Jurkat, Clone E6-1 (cell line): ENCODE measurements around the gene CDRT15L2.
"Not testable (repeated sequence)": the region's sequence is repeated elsewhere in the genome, so short reads cannot be mapped to it uniquely, and the experiment has no call there.

Source experiments
- DNase-seq: peaks from one replicate; pipeline ENCODE4 v3.0.0-alpha.2; 2011; ENCODE audit warnings: low read depth, low spot score
- H3K4me3 ChIP-seq: 2 replicates; pipeline ENCODE4 v1.5.1; 2011; ENCODE audit warnings: mild to moderate bottlenecking, low read length, control low read depth, moderate library complexity

CDRT15L2 gene

DNA sequence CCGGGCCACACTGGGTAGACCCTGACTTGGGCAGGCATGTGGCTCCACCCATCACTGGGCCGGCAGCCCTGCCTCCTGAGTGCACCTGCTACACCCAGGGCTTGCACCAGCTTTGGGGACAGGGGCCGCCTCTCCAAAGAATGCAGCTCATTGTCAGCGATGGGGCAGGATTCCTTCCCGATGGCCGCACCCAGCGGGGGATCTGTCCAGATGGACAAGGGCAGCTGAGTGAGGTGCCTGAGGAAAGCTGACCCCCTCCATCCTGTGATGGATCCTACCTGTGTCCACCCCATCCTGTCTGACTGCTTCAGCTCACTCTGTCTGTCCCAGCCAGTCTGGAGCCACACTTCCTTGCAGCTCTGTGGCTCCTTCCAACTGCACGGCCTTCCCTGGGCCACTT lies 10.9 kb upstream of the CDRT15L2 start:
- DNase-seq, H3K4me3 ChIP-seq: not testable (repeated sequence)

DNA sequence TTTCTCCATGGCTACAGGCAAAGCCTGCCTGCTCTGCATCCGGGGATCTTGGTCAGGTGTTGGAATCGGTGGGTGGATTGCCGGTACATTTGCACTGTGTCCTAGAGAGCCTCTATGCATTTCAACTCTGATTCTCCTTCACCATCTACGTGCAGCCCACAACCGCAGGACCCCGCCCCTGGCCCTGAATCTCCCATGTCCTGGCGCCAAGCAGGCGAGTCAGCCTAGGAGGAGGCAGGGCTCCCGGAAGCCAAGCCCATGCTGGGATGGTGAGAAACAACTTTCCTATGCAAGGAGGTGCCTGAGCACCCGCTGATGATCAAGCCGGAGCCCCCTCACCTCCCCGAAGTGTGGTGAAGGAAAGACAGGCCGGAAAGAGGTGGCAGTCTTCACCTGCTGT lies 7.9 kb upstream of the CDRT15L2 start:
- DNase-seq, H3K4me3 ChIP-seq: not testable (repeated sequence)

DNA sequence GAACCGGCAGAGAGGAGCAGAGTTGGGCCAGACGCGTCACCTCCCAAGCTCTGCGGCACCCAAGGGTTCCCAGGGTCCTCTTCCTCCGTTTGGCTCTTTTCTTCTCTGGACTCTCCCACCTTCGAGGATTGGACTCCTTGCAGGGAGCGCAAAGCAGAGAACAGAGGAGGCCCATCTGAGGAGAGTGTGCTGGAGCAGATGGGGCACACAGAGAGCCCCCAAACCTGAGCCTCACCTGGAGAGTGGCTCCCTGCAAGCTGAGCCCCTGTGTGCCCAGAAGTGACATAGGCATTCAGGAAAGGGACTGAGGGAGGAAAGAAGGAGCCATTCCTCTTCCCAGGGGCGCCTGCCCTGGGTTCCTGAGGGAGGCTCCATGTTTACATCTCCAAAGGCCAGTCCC lies 6.3 kb upstream of the CDRT15L2 start:
- H3K4me3 ChIP-seq, DNase-seq: not testable (repeated sequence)

DNA sequence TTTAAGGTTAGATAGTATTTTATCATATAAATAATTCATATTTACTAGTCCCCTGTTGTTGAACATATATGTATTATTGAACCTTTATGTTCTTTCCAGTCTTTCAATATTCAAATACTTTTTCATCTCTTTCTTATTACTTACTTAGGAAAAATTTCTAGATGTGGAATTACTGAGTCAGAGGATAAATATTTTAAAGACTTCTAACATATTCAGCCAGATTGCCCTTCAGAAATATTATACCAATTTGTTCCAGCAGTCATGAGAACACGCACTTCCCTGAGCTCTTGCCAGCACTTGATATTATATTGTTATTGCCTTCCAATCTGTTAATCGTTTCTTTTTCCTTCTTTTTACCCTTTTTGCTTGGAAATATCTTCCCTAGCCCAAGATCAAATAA lies 4.5 kb upstream of the CDRT15L2 start:
- not testable (repeated sequence) for DNase-seq, H3K4me3 ChIP-seq

DNA sequence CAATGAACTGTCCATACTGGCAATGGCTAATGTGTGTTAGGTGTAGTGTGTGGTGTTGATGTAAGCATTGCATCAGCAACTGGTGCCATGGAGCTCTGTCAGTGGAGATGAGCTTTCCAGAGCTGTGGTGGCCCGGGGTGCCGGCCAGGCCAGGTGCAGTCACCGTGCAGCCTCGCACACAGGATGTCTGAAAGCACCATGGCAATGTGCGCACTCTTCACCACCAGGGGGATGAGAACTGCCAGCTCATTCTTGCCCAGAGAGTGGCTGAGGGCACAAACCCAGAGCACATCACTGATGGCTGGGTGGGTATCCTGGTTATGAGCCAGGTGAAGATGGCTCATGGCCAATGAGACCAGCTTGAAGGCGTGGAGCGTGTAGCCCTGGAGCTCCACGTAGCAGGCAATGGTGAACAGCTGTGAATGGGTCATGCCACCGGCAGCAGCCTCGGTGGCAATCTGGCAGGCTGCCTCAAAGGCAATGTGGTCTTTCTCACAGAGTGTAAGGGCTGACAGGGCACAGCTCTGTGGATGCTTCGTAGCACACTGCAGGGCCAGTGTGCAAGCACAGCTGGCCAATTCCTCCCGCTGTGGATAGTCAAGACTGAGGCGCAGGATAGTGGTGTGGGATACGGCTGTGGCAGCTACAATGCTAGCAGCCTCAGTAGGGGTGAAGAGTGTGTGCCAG lies 4.5 kb downstream of the CDRT15L2 start:
- H3K4me3 ChIP-seq, DNase-seq: not testable (repeated sequence)

DNA sequence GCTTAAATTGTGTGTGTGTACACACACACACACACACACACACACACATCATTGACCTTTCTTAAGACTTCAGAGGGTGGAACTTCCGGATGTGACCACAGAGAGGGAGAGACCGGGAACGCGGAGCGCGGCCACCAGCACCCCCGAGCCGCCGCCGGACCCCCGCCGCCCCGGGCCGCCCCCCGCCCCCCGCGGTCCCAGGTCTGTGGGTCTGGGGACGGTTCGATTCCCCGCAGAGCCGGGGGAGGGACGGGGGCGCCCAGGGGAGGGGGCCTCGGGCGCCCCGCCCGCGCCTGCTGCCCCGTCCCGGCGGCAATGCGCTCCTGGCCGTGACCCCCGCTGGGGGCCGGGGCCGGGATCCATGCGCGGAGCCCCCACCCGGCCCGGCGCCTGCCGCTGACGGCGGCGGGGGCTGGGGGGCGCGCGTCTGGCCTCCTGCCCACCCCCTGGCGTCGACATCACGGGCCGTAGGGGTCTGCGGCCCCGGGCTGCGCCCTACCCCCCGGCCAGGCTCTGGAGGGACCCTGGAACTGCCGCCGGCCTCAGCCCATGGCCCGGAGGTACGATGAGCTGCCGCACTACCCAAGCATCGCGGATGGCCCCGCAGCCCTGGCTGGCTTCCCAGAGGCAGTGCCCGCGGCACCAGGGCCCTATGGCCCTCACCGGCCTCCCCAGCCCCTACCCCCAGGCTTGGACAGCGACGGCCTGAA lies 9.4 kb downstream of the CDRT15L2 start:
- DNase-seq, H3K4me3 ChIP-seq: not testable (repeated sequence)

DNA sequence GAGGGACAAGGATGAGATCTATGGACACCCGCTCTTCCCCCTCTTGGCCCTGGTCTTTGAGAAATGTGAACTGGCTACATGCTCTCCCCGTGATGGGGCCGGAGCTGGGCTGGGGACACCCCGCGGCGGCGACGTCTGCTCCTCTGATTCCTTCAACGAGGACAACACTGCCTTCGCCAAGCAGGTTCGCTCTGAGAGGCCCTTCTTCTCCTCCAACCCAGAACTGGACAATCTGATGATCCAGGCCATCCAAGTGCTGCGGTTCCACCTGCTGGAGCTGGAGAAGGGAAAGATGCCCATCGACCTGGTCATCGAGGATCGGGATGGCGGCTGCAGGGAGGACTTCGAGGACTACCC lies 9.9 kb downstream of the CDRT15L2 start:
- not testable (repeated sequence) for DNase-seq, H3K4me3 ChIP-seq

DNA sequence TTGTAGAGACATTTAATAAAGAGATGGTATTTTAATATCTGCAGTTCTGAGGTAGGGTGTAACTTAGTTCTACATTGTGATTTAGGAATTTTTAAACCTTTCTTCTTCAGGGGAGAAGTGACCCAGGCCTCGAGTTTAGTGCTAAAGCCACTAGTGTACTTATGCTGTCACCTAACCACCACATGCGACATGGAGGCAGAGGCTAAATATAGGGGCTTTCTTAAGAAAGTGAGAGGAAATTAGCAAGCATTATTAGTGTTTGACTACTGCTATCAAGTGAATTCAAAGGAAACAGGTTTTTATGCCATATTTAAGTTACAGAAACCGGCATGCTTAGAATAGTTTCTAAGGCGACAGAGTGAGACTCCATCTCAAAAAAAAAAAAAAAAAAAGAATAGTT lies 11.5 kb downstream of the CDRT15L2 start:
- not testable (repeated sequence) for H3K4me3 ChIP-seq, DNase-seq

DNA sequence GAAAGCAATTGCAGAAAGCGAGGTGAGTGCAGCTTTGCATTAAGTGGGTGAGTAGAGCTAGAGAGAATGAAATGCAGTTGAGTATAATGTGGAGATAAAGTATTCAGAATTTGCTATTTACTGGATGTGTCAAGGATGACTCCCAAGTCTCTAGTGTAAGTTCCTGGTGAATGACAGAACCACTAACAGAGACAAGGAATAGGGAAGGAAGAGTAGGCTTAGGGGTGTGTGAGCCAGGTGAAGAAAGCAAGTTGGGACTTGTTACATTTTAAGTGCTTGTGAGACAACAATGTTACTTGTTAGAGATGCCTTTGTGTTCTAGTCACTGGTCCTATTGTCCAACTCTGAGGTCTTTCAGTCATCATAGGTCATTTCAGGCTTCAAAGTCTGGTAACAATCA lies 26.0 kb downstream of the CDRT15L2 start:
- not testable (repeated sequence) for DNase-seq, H3K4me3 ChIP-seq

DNA sequence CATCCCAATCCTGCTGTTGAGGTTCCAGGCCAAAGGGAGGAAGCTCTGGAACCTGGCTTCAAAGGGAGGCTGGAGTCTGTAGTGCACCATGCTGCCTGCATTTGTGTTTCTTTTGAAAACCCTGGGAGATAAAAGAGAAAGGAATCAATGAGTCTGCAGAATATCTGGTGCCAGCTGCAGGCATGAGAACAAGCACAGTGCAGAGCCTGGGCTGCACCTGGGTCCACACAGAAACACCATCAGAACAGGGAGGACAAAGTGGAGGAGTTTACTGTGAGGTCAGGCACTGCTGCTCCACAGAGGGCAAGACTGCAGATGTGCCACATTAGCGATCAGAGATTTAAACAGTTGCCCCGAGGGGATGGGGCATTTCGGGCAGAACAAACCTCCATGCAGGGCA lies 30.0 kb downstream of the CDRT15L2 start:
- H3K4me3 ChIP-seq, DNase-seq: not testable (repeated sequence)

DNA sequence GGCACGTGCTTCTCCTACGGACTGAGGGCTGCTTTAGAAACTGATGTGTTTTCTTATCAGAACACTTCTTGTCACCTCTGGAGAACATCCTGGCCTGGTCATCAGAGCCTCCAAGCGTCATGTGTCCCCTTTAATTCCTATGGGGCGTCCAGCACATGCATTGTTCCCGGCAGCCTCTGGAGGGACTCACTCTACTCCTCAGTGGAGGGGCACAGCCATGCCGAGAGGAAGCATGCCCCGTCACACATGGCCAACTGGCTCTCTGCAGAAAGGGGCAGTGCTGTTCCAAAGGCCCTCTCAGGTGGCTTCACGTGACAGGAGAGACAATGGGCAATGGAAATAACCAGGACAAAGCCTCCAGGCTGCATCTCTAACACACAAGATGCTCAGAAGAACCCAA lies 31.8 kb downstream of the CDRT15L2 start:
- H3K4me3 ChIP-seq, result no peak overlapping the region
- no peak for DNase-seq

DNA sequence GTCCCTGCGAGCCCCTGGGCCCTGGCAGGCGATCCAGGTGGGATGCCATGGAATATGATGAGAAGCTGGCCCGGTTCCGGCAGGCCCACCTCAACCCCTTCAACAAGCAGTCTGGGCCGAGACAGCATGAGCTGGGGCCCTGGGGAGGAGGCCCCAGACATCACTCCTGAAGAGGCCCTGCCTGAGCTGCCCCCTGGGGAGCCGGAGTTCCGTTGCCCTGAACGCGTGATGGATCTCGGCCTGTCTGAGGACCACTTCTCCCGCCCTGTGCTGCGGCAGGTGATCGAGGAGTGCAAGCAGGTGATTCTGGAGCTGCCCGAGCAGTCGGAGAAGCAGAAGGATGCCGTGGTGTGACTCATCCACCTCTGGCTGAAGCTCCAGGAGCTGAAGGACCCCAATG lies 33.1 kb downstream of the CDRT15L2 start:
- no peak for DNase-seq
- no peak overlapping the region for H3K4me3 ChIP-seq

DNA sequence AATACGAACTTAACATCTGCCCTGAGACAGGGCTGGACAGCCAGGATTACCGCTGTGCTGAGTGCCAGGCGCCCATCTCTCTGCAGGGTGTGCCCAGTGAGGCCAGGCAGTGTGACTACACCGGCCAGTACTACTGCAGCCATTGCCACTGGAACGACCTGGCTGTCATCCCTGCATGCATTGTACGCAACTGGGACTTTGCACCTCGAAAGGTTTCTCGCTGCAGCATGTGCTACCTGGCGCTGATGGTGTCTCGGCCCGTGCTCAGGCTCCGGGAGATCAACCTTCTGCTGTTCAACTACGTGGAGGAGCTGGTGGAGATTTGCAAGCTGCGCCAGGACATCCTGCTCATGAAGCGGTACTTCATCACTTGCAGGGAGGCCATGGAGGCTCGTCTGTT lies 33.7 kb downstream of the CDRT15L2 start:
- no peak overlapping the region for H3K4me3 ChIP-seq
- no peak for DNase-seq

DNA sequence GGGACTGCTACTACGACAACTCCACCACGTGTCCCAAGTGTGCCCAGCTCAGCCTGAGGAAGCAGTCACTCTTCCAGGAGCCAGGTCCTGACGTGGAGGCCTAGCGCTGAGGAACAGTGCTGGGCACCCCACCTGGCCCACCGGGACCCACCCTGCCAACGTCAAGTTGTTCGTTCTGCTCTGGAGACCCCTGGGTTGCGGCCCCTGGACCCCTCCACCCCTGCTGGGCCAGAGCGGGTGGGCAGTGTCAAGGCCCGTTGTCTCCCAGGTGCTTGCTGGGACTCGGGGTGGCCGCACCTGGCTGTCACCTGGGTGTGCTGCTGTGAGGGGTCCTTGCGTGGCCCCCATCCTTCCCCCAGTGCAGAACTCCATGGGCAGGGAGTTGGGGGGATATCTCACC lies 34.4 kb downstream of the CDRT15L2 start:
- no peak for DNase-seq
- H3K4me3 ChIP-seq, result no peak overlapping the region

DNA sequence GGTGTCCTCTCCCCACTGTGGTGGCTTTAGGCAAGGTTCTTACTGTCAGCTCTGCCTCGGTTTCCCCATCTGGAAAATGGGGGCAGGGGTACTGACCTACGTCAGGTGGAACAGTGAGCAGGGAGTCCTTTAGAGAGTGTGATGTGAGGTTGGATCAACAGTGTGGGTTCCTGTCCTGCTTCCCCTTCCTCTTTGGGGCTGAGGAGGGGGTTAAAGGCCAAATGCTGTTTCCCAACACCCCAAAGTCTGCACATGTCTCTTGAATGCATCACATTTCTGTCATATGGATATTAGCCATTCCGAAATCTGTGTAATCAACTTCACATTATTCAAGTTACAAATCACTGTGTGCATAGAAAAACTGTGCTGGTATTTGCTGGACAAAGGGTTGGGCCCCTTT lies 35.9 kb downstream of the CDRT15L2 start:
- not testable (repeated sequence) for DNase-seq, H3K4me3 ChIP-seq
